Measurements from ENCODE around the gene HK3.

The HK3 gene

GRCh38 chr5:176844281-176844680 is 54.9 kb downstream of the HK3 start:
- Histone ChIP-seq H3K9ac (ENCODE audit: low read depth, low read length) (no peak overlapping the region), H3K27ac (ENCODE audit: low read length) (no peak overlapping the region), H3K9me3 (ENCODE audit: insufficient read depth, low read length, severe bottlenecking) (no peaks in the 10 kb centered on the region), H3K4me2 (ENCODE audit: insufficient read depth, low read length) (no peak overlapping the region), H3K79me2 (ENCODE audit: insufficient read depth, low read length) (no peaks in the 10 kb centered on the region), H4K20me1 (ENCODE audit: insufficient read depth, low read length) (peaks cover 25% of the 10 kb centered on the region), H2AFZ (ENCODE audit: low read depth, low read length) (no peak overlapping the region), H3K4me3 (ENCODE audit: low read depth in 1 of 2, low read length in 2 of 2) (no peak overlapping the region), H3K4me1 (ENCODE audit: insufficient read depth, low read length) (no peaks in the 10 kb centered on the region), H3K36me3 (ENCODE audit: insufficient read depth, low read length) (no peaks in the 10 kb centered on the region), H3K27me3 (ENCODE audit: insufficient read depth, low read length, poor library complexity) (no peaks in the 10 kb centered on the region)
- DNase-seq, result no peak
- TF ChIP-seq CTCF (IDR thresholded peaks at IDR 0.05; ENCODE audit: borderline replicate concordance, extremely low read depth, low read length, poor library complexity, severe bottlenecking) (no peak), EZH2 (IDR thresholded peaks at IDR 0.05; ENCODE audit: borderline replicate concordance, low read depth, low read length, severe bottlenecking) (no peak)
- no peak for ATAC-seq (ENCODE audit: insufficient read depth, low read depth)

DNA sequence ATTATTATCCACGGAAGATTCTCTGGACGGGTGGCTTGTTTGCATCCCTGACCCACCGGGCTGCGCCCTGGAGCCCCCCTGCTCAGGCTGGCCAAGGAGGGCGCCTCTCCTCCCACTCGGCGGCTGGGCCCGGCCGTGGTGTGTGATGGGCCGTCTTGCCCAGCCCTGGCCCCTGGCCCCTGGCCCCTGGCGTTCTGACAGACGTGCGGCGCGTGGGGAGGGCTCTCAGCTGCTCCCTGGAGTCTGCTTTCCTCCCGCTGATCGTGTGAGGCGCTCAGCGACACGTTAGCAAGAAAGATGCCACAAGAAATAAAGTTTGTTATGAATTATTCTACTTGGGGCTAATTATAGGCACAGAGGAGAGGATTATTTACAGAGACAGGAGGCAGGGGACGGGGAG is 55.5 kb downstream of the HK3 start:
- no peak overlapping the region for H3K4me2 ChIP-seq (ENCODE audit: insufficient read depth, low read length)
- no peak overlapping the region for H3K27ac ChIP-seq (ENCODE audit: low read length)
- H3K9me3 ChIP-seq (ENCODE audit: insufficient read depth, low read length, severe bottlenecking), result no peaks in the 10 kb centered on the region
- H3K4me1 ChIP-seq (ENCODE audit: insufficient read depth, low read length), result no peaks in the 10 kb centered on the region
- H3K4me3 ChIP-seq (ENCODE audit: low read depth in 1 of 2, low read length in 2 of 2), result no peak overlapping the region
- no peak for DNase-seq
- no peaks in the 10 kb centered on the region for H3K36me3 ChIP-seq (ENCODE audit: insufficient read depth, low read length)
- no peak overlapping the region for H2AFZ ChIP-seq (ENCODE audit: low read depth, low read length)
- peaks cover 31% of the 10 kb centered on the region for H4K20me1 ChIP-seq (ENCODE audit: insufficient read depth, low read length)
- H3K9ac ChIP-seq (ENCODE audit: low read depth, low read length), result no peak overlapping the region
- no peaks in the 10 kb centered on the region for H3K79me2 ChIP-seq (ENCODE audit: insufficient read depth, low read length)
- TF ChIP-seq EZH2 (IDR thresholded peaks at IDR 0.05; ENCODE audit: borderline replicate concordance, low read depth, low read length, severe bottlenecking), result no peak
- TF ChIP-seq CTCF (IDR thresholded peaks at IDR 0.05; ENCODE audit: borderline replicate concordance, extremely low read depth, low read length, poor library complexity, severe bottlenecking), result no peak
- ATAC-seq (ENCODE audit: insufficient read depth, low read depth), result no peak
- H3K27me3 ChIP-seq (ENCODE audit: insufficient read depth, low read length, poor library complexity), result no peaks in the 10 kb centered on the region

GRCh38 chr5:176837707-176838115 is 61.4 kb downstream of the HK3 start:
- DNase-seq (peak; percentile 87), ATAC-seq (ENCODE audit: insufficient read depth, low read depth) (peak; percentile 99)
- Histone ChIP-seq H3K79me2 (ENCODE audit: insufficient read depth, low read length) (no peaks in the 10 kb centered on the region), H3K36me3 (ENCODE audit: insufficient read depth, low read length) (no peaks in the 10 kb centered on the region), H4K20me1 (ENCODE audit: insufficient read depth, low read length) (peaks cover 26% of the 10 kb centered on the region), H3K9ac (ENCODE audit: low read depth, low read length) (no peak overlapping the region), H3K4me2 (ENCODE audit: insufficient read depth, low read length) (no peak overlapping the region), H3K27ac (ENCODE audit: low read length) (no peak overlapping the region), H3K9me3 (ENCODE audit: insufficient read depth, low read length, severe bottlenecking) (no peaks in the 10 kb centered on the region), H3K4me1 (ENCODE audit: insufficient read depth, low read length) (no peaks in the 10 kb centered on the region), H3K4me3 (ENCODE audit: low read depth in 1 of 2, low read length in 2 of 2) (no peak overlapping the region), H2AFZ (ENCODE audit: low read depth, low read length) (no peak overlapping the region), H3K27me3 (ENCODE audit: insufficient read depth, low read length, poor library complexity) (no peaks in the 10 kb centered on the region)
- TF ChIP-seq EZH2 (IDR thresholded peaks at IDR 0.05; ENCODE audit: borderline replicate concordance, low read depth, low read length, severe bottlenecking), result no peak
- TF ChIP-seq CTCF (IDR thresholded peaks at IDR 0.05; ENCODE audit: borderline replicate concordance, extremely low read depth, low read length, poor library complexity, severe bottlenecking), result no peak

Measured in DND-41 (cell line).